DMS53 (cell line): Measurements from ENCODE around the gene CDC7.
"Not testable (repeated sequence)": the region's sequence is repeated elsewhere in the genome, so short reads cannot be mapped to it uniquely, and the experiment has no call there.

ENCODE experiments used
- DNase-seq: peaks from one replicate; lab custom pipeline; 2025; lab: John Stamatoyannopoulos, UW

Gene CDC7

GRCh38 chr1:91500756-91501522 is at the start of gene CDC7:
Gene CDC7 (plus strand): TSS chr1:91500851. CDS start chr1:91501717, 866 bp downstream.
- DNase-seq: peak; percentile 99

GRCh38 chr1:91454136-91454535 is 46.5 kb upstream of the CDC7 start:
- no peak for DNase-seq

GRCh38 chr1:91455334-91455733 is 45.3 kb upstream of the CDC7 start:
- no peak for DNase-seq

- no peak for DNase-seq
Observed at GRCh38 chr1:91455896-91456295, 44.8 kb upstream of the CDC7 start.

- DNase-seq: not testable (repeated sequence)
Observed at GRCh38 chr1:91465350-91465749, 35.3 kb upstream of the CDC7 start.

- no peak for DNase-seq
Observed at GRCh38 chr1:91476533-91477217, 24.0 kb upstream of the CDC7 start.

GRCh38 chr1:91487469-91487868 is 13.2 kb upstream of the CDC7 start:
- DNase-seq: no peak

GRCh38 chr1:91490501-91490900 is 10.2 kb upstream of the CDC7 start:
- DNase-seq: no peak

- no peak for DNase-seq
Observed at GRCh38 chr1:91498035-91498434, 2.6 kb upstream of the CDC7 start.

GRCh38 chr1:91498498-91499245 is 2.0 kb upstream of the CDC7 start:
- DNase-seq: no peak

- DNase-seq: no peak
Observed at GRCh38 chr1:91499346-91499745, 1.3 kb upstream of the CDC7 start.

GRCh38 chr1:91499904-91500755 is 521 bp upstream of the CDC7 start:
- peak; percentile 58 for DNase-seq

GRCh38 chr1:91501523-91501851 is 836 bp downstream of the CDC7 start:
- peak; percentile 90 for DNase-seq

- DNase-seq: peak; percentile 37
Observed at GRCh38 chr1:91501971-91502671, 1.5 kb downstream of the CDC7 start.

GRCh38 chr1:91502672-91503184 is 2.1 kb downstream of the CDC7 start:
- peak; percentile 27 for DNase-seq

GRCh38 chr1:91503332-91503900 is 2.8 kb downstream of the CDC7 start:
- no peak for DNase-seq

GRCh38 chr1:91503975-91504530 is 3.4 kb downstream of the CDC7 start:
- DNase-seq: no peak

- DNase-seq: no peak
Observed at GRCh38 chr1:91505086-91505485, 4.4 kb downstream of the CDC7 start.

GRCh38 chr1:91506071-91506470 is 5.4 kb downstream of the CDC7 start:
- no peak for DNase-seq

GRCh38 chr1:91507328-91507727 is 6.7 kb downstream of the CDC7 start:
- DNase-seq: no peak
